SK-N-SH treated with all-trans-retinoic acid at 6 μM for 48 hours (cell line): ENCODE results near the gene MS4A6E.

Experiments used
- ARNTL ChIP-seq: fragments of 450-650 bp; formaldehyde crosslinking; IDR thresholded peaks from 2 replicates; pipeline ENCODE4 v1.5.0; 2020; ENCODE audit warnings: low read depth, mild to moderate bottlenecking, moderate library complexity, borderline replicate concordance
- BACH2 ChIP-seq: fragments of 250-450 bp; sonication (Bioruptor Pico); IDR thresholded peaks from 2 replicates; pipeline ENCODE4 v1.9.0; 2021; ENCODE audit warnings: mild to moderate bottlenecking, borderline replicate concordance
- GLIS3 ChIP-seq: fragments of 250-450 bp; sonication (Bioruptor Pico); IDR thresholded peaks from 2 replicates; pipeline ENCODE4 v1.5.0; 2020; ENCODE audit warnings: mild to moderate bottlenecking, moderate library complexity
- ISL1 ChIP-seq: fragments of 250-450 bp; sonication (Bioruptor Pico); IDR thresholded peaks from 2 replicates; pipeline ENCODE4 v2.1.2; 2022; ENCODE audit warnings: mild to moderate bottlenecking, moderate library complexity
- OSR1 ChIP-seq: fragments of 250-450 bp; sonication (Bioruptor Pico); IDR thresholded peaks from 2 replicates; pipeline ENCODE4 v1.8.0; 2022; ENCODE audit warnings: moderate library complexity, mild to moderate bottlenecking, inconsistent platforms
- SNAI2 ChIP-seq: fragments of 250-450 bp; sonication (Bioruptor Pico); IDR thresholded peaks from 2 replicates; pipeline ENCODE4 v1.5.0; 2020; ENCODE audit warnings: mild to moderate bottlenecking, moderate library complexity
- ZC3H10 ChIP-seq: fragments of 250-450 bp; sonication (Bioruptor Pico); IDR thresholded peaks from 2 replicates; pipeline ENCODE4 v1.5.1; 2021; ENCODE audit warnings: mild to moderate bottlenecking, moderate library complexity
- ZFP3 ChIP-seq: fragments of 250-450 bp; sonication (Bioruptor Pico); IDR thresholded peaks from 2 replicates; pipeline ENCODE4 v1.5.0; 2020; ENCODE audit warnings: mild to moderate bottlenecking, moderate library complexity
- ZFP30 ChIP-seq: fragments of 450-650 bp; formaldehyde crosslinking; IDR thresholded peaks from 2 replicates; pipeline ENCODE4 v1.5.0; 2022; ENCODE audit warnings: mild to moderate bottlenecking, moderate library complexity
- ZNF565 ChIP-seq: fragments of 450-650 bp; formaldehyde crosslinking; conservative IDR thresholded peaks from 2 replicates; pipeline ENCODE4 v1.5.0; 2020; ENCODE audit warnings: low read depth, mild to moderate bottlenecking, moderate library complexity
- ZNF8 ChIP-seq: fragments of 450-650 bp; formaldehyde crosslinking; IDR thresholded peaks from 2 replicates; pipeline ENCODE4 v1.5.0; 2020; ENCODE audit warnings: mild to moderate bottlenecking, moderate library complexity
- TF ChIP-seq, protein P1 (sequence below): fragments of 250-450 bp; sonication (Bioruptor Pico); IDR thresholded peaks from 2 replicates; pipeline ENCODE4 v1.8.0; 2021; ENCODE audit warnings: low read depth, mild to moderate bottlenecking, moderate library complexity, borderline replicate concordance
- TF ChIP-seq, protein P2 (sequence below): fragments of 250-450 bp; sonication (Bioruptor Pico); IDR thresholded peaks from 2 replicates; pipeline ENCODE4 v1.8.0; 2020; ENCODE audit warnings: mild to moderate bottlenecking, moderate library complexity, borderline replicate concordance
- TF ChIP-seq, protein P3 (sequence below): fragments of 250-450 bp; sonication (Bioruptor Pico); IDR thresholded peaks from 2 replicates; pipeline ENCODE4 v1.5.1; 2020; ENCODE audit warnings: low read depth, mild to moderate bottlenecking, moderate library complexity

DNA sequence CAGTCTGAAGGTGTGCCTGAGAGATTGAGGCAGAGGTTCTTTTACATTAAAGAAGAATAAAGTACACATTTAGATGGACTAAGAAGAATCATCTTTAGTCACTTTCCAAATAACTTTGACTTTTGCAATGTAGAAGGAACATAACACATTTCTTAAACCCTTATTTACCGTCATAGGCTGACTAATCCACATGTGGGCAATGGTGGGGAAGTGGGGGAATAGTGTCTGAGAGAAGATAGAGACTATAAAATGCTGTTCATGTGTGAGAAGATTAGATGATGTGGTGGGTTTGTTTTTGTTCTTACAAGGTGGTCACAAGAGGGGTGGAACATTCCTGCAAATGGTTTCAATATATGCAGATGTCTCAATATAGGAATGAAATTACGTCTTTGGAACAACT, 44.8 kb upstream of the MS4A6E start:
- TF ChIP-seq, protein P1, sequence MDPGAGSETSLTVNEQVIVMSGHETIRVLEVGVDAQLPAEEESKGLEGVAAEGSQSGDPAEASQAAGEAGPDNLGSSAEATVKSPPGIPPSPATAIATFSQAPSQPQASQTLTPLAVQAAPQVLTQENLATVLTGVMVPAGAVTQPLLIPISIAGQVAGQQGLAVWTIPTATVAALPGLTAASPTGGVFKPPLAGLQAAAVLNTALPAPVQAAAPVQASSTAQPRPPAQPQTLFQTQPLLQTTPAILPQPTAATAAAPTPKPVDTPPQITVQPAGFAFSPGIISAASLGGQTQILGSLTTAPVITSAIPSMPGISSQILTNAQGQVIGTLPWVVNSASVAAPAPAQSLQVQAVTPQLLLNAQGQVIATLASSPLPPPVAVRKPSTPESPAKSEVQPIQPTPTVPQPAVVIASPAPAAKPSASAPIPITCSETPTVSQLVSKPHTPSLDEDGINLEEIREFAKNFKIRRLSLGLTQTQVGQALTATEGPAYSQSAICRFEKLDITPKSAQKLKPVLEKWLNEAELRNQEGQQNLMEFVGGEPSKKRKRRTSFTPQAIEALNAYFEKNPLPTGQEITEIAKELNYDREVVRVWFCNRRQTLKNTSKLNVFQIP = no peak
- no peak for TF ChIP-seq ZFP30 (CRISPR knock-in tag)
- TF ChIP-seq ZNF565 (CRISPR knock-in tag) = no peak
- no peak for TF ChIP-seq ZFP3 (CRISPR knock-in tag)
- TF ChIP-seq ISL1 (CRISPR knock-in tag) = no peak
- no peak for TF ChIP-seq ARNTL (CRISPR knock-in tag)
- no peak for TF ChIP-seq OSR1 (CRISPR knock-in tag)
- TF ChIP-seq, protein P2, sequence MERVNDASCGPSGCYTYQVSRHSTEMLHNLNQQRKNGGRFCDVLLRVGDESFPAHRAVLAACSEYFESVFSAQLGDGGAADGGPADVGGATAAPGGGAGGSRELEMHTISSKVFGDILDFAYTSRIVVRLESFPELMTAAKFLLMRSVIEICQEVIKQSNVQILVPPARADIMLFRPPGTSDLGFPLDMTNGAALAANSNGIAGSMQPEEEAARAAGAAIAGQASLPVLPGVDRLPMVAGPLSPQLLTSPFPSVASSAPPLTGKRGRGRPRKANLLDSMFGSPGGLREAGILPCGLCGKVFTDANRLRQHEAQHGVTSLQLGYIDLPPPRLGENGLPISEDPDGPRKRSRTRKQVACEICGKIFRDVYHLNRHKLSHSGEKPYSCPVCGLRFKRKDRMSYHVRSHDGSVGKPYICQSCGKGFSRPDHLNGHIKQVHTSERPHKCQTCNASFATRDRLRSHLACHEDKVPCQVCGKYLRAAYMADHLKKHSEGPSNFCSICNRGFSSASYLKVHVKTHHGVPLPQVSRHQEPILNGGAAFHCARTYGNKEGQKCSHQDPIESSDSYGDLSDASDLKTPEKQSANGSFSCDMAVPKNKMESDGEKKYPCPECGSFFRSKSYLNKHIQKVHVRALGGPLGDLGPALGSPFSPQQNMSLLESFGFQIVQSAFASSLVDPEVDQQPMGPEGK (CRISPR knock-in tag) = no peak
- TF ChIP-seq GLIS3 (CRISPR knock-in tag) = no peak
- TF ChIP-seq BACH2 (CRISPR knock-in tag) = no peak
- TF ChIP-seq, protein P3, sequence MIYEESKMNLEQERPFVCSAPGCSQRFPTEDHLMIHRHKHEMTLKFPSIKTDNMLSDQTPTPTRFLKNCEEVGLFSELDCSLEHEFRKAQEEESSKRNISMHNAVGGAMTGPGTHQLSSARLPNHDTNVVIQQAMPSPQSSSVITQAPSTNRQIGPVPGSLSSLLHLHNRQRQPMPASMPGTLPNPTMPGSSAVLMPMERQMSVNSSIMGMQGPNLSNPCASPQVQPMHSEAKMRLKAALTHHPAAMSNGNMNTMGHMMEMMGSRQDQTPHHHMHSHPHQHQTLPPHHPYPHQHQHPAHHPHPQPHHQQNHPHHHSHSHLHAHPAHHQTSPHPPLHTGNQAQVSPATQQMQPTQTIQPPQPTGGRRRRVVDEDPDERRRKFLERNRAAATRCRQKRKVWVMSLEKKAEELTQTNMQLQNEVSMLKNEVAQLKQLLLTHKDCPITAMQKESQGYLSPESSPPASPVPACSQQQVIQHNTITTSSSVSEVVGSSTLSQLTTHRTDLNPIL (CRISPR knock-in tag) = no peak
- no peak for TF ChIP-seq SNAI2
- no peak for TF ChIP-seq ZC3H10 (CRISPR knock-in tag)
- TF ChIP-seq ZNF8 (CRISPR knock-in tag) = no peak
